ENCODE results near the gene BCLAF3.

The BCLAF3 gene
- 4.2 to 15.9 (median 9.8) reads per million in 18 experiments for total RNA-seq

- DNase-seq, result peak; percentile 89 to 91
Observed at GRCh38 chrX:19990556-19991349, at the start of gene BCLAF3. Gene BCLAF3, minus strand, starts transcription at chrX:19991061. Its CDS starts 20,797 bp downstream, at chrX:19970264.

DNA sequence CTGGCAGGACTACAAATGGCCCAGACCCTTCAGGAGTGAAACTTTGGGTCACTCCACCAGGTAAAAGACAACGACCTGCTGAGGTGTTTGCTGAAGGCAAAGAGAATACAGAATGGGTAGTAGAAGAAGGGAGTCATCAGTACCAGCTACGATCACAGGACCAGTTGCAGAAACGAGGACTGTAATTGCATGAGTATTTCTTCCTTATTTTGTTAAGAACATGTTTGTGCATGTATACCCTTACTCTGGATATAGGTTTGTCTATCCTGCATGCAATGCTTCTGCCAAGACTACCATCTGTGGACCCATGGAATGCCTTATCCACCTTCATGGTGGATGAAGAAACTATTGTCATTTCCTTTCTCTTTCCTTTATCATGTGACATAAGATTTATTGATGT lies 48.1 kb upstream of the BCLAF3 start:
- no peak for DNase-seq

- DNase-seq, result peak; percentile 26 to 45
Observed at GRCh38 chrX:20037186-20037585, 46.3 kb upstream of the BCLAF3 start.

DNA sequence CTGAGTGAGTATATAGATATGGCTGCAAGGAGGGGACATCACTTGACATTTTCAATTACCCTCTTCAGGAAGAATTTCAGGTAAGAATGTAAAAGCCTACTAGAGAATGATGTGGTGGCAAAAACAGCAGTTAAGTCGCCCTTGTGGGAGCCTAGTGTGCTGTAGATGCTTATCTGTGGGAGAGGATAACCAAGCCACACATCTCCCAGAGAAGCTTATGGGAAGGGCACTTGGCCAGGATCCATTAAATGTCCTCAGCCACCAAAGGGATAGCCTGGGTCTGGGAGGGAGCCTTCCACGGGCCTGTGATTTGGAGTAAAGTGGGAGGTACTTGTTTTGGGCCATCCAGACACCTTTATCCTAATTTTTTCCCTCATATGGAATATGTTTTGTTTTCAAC lies 41.3 kb upstream of the BCLAF3 start:
- DNase-seq, result no peak

GRCh38 chrX:20029728-20030127 lies 38.9 kb upstream of the BCLAF3 start:
- no peak for DNase-seq

- DNase-seq, result no peak
Observed at GRCh38 chrX:20028588-20028987, 37.7 kb upstream of the BCLAF3 start.

GRCh38 chrX:20026278-20026677 lies 35.4 kb upstream of the BCLAF3 start:
- no peak for DNase-seq

GRCh38 chrX:20019672-20020365 lies 29.0 kb upstream of the BCLAF3 start:
- DNase-seq, result no peak

DNA sequence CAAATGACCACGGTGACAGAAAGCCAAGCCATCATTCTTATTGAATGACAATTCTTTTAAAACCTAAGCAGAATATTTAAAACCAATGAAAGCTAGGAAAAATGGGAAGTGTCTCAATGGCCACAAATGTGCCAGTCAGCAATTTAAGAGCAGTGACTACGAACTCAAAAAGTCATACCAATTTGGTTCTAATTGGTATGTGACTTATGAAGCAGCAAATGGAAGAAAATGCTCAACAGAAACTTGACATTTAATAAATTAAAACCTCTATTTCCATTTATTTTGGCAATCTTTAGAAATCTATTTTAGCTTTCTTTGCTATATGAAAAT lies 25.7 kb upstream of the BCLAF3 start:
- no peak for DNase-seq

DNA sequence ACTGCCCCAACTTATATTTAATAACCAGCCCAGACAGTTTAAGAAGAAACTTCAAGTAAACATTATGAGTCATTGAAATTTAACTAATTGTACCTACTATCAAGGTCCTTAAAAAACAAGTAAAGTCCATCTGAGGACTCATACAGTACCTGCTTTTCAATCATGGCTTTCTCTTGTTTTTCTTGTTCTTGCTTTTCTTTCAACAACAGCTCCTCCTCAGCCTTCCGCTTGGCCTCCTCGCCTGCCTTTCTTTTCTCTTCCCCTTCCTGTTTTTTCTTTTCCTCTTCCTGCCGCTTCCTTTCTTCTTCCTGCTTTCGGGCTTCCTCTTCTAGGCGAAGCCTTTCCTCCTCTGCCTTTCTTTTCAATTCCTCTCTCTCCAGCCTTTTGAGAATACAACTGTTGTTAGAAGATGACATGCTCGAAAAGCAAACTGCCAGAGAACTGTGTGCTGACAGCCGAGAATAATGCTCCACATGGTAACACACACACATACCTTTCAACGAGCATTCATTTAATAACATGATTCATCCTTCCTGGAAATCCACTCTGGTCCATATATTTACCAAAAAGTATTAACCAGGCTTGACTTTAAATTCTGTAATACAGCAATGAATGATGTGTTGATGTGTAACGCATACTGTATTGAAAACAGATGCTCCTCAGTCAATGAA lies 25.2 kb upstream of the BCLAF3 start:
- no peak for DNase-seq

GRCh38 chrX:20015422-20015821 lies 24.6 kb upstream of the BCLAF3 start:
- no peak for DNase-seq

GRCh38 chrX:20011608-20012007 lies 20.7 kb upstream of the BCLAF3 start:
- no peak for DNase-seq

DNA sequence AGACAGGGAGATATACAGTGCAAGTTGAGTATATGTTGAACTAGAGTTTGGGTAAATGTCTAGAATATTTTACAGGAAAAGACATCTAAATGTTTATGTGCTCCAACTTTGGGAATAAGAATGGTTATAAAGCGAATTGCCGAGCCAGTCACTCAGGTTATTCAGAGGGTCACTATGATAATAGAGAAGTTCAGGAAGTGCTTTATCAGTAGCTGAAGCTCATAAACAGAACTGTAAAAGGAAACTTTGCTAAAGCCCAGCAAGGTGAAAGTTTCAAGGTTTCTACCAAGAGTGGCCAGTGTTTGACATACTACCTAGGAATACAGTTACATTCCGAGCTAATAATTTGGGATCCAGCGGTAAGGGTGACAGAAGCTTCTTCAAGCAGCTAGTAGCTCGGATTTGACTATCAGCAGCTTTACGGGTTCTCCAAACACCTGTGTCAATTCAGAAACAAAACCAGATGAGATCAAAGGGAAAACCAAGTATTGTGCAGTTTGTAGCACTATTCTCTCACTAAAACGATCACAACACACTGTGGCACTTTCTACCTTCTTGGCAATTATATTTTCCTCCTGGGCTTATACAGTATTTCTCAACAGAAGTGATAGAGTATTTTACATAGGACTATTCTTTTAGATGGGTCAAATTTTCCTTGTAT lies 17.2 kb upstream of the BCLAF3 start:
- DNase-seq, result no peak

DNA sequence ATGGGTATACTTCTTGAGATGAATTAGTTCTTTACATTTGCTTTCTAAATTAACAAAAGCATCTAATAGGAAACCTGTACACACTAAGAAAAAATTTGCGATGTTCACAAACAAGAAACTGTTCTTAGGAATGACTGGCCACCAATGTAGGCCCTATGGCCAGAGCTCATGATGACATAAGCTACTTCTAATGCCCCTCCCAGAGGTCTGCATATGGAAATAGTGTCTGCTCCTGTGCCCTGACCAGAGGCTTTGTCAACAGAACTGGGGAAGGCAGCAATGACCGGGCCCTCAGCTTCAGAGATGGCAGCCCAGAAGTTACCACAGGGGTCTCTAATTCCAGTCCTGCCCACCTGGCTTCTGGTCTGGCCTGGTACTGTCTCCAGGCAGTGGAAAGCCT lies 15.0 kb upstream of the BCLAF3 start:
- DNase-seq, result no peak

GRCh38 chrX:20001588-20001987 lies 10.7 kb upstream of the BCLAF3 start:
- no peak for DNase-seq

DNA sequence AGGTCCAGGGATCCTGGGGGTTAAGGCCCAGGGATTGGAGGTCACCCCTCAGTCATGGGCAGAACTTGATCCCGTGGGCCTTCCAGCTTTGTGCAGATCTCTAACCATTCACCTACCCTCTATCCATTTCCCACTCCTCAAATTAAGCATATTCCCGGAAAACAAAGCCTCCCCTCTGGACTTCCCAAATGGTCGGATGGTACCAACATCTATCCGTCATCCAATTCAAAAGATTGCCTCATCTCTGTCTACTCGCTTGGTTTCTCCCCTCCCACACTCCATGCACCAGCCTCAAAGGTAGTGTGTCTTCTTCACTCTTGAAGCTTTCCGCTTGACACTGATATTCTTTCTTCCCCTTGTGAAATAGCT lies 473 bp upstream of the BCLAF3 start:
- DNase-seq, result no peak

DNA sequence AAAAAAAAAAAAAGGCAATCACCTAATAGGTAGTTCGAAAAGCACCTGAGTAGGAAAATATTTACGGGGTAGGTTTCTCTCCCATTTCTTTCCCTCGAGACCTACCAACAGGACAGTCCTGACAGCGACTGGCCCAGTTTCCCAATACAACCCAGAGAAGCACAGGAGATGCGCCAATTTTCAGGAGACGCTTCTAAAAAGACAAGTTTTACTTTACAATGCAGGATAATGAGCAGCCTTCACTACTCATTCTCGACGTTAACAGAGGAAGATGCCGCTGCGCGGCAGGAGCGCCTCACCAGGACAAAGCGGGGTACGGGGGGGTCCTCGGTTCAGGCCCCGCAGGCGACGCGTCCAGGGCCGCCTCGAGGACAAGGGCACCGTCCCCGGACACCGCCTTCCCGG lies 708 bp downstream of the BCLAF3 start:
- no peak for DNase-seq

- no peak for DNase-seq
Observed at GRCh38 chrX:19987856-19988255, 3.0 kb downstream of the BCLAF3 start.

GRCh38 chrX:19986531-19986930 lies 4.3 kb downstream of the BCLAF3 start:
- no peak for DNase-seq

DNA sequence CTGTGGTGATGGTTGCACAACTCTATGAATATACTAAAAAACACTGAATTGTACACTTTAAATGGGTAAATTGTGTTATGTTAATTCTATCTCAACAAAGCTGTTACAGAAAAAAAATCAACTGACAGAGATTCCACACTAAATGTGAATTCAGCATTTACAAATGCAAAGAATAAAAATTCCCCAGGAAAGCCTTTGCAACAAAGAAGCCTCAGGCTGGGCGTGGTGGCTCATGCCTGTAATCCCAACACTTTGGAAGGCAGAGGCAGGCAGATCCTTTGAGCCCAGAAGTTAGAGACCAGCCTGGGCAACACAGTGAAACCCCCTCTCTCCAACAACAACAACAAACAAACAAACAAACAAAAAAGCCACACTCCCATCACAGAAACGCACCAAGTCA lies 8.9 kb downstream of the BCLAF3 start:
- DNase-seq, result no peak

DNA sequence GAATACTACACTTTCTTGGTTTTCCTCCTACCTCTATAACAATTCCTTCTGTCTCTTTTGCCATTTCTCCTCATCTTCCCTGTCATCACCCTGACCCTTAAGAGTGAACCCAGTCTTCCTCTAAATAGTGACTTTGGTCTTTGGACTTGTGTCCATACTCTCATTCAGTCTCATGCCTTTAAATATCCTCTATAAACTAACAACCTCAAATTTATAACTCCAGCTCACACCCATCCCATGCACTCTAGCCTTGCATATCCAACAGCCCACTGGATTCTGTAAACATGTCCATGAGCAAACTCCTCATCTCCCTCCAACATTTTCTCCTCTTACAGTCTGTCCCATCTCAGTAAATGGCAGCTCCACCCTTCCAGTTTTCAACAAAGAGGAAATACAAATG lies 15.0 kb downstream of the BCLAF3 start:
- DNase-seq, result no peak

GRCh38 chrX:19972984-19973383 lies 17.9 kb downstream of the BCLAF3 start:
- no peak for DNase-seq

GRCh38 chrX:19968276-19968675 lies 22.6 kb downstream of the BCLAF3 start:
- DNase-seq, result no peak

Measured in inflammatory macrophage (primary cell).